ENCODE measurements around the gene CLDN7.

DNA sequence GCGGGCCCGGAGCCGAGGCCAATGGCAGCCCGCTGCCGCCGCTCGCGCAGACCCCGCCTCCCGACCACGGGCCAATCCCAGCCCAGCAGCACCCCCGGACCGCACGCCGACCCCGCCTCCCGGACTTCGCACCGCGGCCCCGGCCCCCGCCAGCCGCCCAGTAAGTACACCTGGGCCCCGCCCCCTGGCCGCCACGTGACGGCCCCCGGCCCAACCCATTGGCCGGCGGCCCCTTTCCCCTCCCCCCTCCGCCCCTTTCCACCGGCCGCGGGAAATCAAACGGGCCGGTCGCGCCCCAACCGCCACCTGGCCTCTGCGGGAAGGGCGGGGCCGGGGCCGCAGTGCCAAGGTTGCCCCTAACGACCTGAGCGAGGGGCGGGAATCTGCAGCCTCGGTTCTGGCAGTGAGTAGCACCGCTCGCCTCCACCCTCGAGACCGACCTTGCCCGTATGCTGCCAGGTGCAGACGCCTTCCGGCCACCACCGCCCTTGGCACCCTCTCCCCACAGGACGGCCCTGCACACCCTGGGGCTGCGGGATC lies 32.4 kb upstream of the CLDN7 start, which contains the start of gene YBX2:
- TF ChIP-seq CTCF (IDR thresholded peaks at IDR 0.05): no peak
- TF ChIP-seq POLR2A (IDR thresholded peaks at IDR 0.05): no peak
- no peak for TF ChIP-seq POLR2AphosphoS5 (IDR thresholded peaks at IDR 0.05)
- TF ChIP-seq EP300 (IDR thresholded peaks at IDR 0.05): no peak

All from gastroesophageal sphincter (tissue), 3 donors.